GM19351 (cell line): ENCODE data around the gene CDH12.
"Not testable (repeated sequence)": the region's sequence is repeated elsewhere in the genome, so short reads cannot be mapped to it uniquely, and the experiment has no call there.

Source experiments
- ATAC-seq: cut with Tn5 transposase; IDR thresholded peaks from one replicate; pipeline ENCODE4 v1.9.1; 2021; ENCODE audit warnings: mild to moderate bottlenecking, moderate library complexity; ENCODE audit not compliant: unreplicated experiment

The CDH12 gene

DNA sequence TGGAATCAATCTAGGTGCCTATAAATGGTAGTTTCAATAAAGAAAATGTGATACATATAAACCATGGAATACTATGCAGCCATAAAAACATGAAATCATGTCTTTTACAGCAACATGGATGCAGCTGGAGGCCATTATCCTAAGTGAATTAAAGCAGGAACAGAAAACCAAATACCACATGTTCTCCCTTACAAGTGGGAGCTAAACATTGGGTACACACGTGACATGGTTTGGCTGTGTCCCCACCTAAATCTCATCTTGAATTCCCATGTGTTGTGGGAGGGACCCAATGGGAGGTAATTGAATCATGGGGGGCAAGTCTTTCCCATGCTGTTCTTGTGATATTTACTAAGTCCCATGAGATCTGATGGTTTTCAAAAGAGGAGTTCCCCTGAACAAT, 78.9 kb downstream of the CDH12 start:
- ATAC-seq: not testable (repeated sequence)

DNA sequence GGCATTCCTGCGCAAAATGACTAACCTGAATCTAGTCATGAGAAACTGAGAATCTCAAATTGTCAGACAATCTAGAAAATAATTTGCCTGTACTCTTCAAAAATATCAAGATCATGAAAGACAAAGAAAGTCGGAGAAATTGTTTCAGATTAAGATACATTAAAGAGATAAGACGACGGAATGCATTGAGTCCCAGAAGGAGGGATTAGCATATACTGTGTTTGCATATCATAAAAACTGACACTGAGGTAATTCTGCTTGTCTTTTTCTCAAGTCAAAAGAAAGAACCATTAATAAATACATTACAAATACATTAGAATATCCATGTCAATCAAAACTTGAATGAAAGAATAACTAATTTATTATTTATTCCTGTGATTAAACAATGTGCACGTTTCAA, 88.4 kb downstream of the CDH12 start:
- no peak for ATAC-seq

DNA sequence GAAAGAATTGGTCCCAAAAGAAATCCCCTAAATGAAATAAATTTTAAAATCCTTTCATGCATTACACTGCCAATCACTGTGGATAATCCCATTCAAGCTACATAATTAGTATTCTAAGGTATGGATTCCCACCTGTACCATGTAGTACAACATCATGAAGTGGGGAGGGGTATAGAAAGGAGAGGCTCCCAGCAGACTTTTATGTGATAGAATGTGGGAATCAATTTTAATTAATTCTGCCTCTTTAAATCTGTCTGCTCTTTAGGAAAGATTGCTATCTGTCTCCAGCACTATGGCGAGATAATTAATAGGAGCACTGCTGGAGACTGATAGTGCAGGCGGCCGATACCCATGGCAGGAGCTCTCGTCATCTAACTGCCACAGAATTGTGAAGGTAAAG, 95.4 kb downstream of the CDH12 start:
- no peak for ATAC-seq

DNA sequence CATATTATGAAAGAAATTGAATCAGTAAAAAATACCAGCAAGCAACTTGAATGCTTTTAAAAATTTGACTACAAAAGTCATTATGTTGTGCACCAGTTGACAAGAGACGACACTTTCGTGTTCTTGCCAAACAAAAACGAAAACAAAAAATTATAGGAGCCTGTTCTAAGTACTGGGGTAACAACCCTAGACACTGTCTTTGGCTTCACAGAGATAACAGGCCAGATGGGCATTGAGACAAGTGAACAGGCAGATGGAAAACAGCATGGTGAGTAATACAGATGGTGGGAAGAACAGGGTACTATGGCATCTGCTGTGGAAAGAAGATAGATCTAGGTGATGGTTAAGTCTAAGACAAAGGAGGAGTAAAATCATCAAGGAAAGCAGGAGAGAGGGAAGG, 99.0 kb downstream of the CDH12 start:
- ATAC-seq: no peak

DNA sequence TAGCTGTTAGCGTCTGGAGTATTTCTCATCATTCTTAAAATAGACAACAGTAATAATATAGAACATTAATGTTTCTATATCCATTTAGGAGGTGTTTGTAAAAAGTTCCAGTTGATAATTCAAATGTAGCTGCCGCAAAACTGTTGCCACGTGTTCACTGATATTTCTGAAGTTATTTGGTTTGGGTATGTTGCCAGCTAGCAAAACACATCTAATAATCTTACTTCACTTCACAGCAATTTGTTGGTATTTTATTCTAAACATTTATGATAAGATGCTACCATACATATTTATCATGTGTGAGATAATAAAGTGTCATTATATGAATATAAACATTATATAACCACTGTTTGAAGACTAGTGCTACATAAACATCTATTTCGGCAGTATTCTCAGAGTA, 101.6 kb downstream of the CDH12 start:
- no peak for ATAC-seq

DNA sequence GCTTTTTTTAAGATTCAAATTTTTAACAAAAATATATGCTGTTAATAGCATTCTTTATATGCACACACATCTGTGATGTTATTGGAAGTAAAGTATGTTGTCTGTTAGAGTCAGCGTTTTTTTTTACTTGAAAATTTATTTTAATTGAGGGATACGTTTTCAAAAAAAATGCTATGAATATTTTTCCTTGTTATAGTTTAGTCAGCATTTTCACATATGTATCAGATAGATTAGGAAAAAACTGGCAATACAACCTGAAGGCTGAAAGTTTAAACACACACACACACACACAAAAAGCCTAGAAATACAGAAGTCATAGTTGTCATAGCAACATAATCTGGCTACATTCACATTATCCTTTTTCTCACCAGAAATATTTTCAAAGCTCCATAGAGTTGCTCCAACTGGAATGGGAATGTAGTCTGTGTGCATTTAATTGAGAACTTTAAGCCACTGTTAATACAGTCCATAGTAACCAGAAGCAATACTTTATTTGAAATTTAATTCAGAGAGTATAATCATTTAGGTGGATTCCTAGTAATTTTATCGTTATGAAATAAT, 116.6 kb downstream of the CDH12 start:
- ATAC-seq: no peak

DNA sequence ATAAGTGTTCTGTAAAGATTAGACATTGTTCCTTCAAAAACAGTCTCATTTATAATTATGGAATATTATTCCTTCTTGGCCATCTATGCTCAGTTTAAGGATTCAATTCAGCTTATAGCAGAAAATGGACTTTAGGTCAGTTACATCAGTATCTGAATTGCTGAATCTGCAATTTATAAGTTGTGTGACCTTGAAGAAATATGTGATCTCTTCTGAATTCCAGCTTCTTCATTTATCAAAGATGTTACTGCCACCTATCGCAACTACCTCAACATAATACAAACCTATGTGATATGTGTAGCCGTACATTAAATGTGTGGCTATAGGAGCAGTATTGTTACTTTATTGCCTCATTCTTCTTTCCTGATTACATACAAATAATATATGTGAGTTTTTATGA, 118.2 kb downstream of the CDH12 start:
- ATAC-seq: no peak

DNA sequence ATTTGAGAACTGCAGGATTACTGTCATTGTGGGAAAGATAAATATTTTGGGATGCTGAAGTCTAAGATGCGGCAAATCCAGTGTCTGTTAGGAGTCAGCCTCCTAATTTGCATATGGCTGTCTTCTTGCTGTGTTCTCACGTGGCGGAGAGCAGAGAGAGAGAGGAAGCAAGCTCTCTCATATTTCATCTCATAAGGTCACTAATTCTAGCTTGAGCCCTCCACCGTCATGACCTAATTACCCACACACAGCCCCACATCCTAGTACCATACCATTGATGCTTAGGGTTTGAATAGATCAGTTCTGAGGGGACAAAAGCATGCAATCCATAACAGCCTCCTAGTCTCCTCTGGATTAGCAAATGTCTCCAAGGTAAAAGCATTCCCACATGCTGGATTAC, 124.5 kb downstream of the CDH12 start:
- ATAC-seq: no peak

DNA sequence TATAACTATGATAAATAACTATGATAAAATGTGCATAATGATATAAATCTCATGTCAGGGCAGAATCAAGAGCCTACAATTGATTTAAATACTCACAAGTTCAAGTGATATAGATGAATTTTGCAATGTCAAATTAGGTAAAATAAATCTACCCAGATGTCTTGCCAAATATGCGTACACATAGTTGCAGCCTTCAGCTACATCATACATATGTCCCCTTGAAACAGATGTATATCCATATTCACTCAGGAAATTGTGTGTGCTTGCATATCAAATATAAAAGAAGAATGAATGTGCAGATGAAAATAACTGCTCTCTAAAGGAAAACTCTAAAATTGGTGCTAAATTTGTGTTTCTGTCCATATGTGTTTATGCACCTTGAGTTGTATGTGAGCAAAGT, 130.7 kb downstream of the CDH12 start:
- ATAC-seq: no peak

DNA sequence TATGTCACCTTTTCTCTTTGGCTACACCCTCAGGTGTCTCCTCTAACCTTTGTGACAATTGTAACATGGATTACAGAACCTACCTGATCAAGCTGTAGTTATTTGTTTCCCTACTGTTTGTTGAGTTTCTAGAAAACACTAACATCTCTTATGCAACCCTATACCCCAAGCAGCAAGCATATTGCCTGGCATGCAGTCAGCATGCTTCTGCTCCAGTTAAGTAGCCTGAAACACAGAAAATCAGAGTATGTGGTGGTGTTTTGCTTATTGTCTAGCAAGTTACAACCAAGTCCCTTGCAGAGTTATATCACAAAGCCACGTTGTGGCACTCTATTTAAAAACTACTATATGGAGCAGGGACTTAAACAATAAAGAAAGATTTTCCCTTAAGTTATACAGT, 131.1 kb downstream of the CDH12 start:
- ATAC-seq: no peak

DNA sequence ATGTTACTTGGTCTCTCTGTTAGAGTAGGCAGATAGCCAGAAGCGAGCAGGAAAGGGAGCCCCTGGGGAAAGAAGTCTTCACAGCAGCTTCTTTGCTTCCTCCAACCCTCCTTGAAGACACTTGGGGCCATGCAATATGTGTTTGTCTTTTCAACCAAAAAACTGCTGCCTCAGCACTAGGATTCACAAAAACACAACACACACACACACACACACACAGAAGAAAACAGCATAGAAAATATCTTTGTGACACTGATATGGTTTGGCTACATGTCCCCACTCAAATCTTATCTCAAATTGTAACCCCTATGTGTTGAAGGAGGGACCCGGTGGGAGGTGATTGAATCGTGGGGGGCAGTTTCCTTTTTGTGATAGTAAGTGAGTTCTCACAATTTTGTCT, 133.3 kb downstream of the CDH12 start:
- ATAC-seq: no peak

DNA sequence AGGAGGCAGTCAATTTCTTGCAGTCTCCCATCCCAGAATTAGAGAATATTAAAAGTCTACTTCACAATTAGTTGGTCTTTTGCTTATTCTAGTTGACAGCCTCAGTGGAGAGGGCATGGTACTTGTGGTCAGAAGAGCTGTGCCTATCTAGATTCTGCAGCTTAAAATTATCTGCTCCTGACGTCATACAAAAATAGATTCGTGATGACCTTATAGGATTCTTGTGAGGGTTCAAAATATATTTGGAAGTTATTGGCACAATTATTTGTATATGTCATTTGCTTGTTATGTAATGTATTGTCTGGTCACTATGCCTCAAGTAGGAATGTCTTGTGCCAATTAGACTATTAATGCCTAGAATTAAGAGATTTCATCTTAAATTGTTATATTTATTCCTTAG, 142.5 kb downstream of the CDH12 start:
- ATAC-seq: no peak

DNA sequence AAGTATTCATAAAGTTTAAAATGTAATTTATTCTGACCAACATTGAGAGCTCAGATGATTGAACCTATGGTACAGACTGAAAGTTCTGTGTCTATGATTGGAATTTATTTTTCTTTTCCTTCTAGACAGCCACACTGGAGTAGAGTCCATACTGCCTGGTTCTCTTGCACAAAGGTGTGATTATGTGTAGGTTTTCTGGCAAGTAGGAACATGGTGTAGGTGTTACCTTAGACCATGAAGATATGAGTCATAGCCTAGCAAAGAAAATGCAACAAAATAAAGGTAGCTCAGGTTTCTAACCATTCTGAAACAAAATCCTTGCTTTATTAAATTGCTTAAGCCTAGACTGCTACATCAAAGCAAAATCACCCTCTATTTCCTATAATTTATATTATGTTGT, 143.4 kb downstream of the CDH12 start:
- ATAC-seq: no peak

DNA sequence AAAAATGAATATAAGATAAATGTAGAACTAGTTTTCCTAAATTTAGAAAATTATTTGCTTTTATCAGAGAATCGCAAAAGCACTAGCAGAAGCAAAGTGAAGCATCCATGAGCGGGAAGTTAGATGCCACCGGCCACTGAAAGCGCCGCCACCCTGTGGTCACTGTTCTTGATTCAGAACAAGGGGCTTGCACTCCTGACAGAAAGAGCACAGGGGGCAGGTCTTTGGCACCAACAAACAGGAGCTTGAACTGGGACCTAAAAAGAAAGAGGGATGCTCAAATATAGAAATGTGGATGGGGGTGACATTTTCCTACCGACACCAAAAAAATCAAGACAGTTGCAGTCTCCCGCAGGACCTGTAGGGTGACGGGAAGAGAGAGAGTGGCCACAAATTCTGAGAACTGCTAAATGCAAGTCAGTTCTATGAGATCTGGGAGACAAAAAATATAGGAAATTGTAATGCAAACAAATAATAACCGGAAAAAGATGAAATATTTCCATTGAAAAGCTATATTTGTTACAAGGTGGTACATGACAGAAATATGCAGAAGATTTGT, 144.3 kb downstream of the CDH12 start:
- no peak for ATAC-seq

DNA sequence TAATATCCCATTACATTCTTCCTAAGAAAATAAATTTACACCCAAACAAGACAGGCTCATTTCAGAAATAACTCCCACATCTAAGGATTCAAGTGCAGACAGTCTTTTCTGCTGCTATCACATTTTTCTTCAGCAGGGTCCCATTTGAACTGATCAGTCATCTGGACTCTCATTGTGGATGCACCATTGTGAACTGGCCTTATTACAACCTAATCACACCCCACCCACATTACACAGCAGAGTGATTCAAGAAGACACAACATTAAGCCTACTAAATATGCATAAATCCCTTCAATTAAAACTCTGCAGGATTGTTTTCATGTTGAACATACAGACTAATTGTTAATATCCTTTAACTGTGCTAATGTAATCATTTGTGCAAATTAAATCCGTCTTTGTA, 146.2 kb downstream of the CDH12 start:
- ATAC-seq: no peak

DNA sequence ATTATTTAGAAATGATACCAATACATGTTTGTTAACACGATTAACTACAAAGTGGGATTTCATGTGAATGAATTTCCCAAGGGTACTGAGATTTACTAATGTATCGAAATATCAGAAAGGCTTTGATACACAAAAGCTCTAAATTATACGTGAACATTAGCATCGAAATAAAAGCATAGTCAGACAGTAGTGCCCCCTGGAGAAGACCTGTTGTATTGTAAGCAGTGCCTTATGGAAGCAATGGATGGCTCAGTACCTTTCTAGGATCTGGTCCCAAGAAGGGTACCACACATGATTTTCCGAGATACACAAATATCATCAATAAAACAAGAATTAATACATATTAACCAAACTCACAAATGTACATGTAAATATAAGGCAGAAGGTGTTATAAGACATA, 153.8 kb downstream of the CDH12 start:
- ATAC-seq: no peak

DNA sequence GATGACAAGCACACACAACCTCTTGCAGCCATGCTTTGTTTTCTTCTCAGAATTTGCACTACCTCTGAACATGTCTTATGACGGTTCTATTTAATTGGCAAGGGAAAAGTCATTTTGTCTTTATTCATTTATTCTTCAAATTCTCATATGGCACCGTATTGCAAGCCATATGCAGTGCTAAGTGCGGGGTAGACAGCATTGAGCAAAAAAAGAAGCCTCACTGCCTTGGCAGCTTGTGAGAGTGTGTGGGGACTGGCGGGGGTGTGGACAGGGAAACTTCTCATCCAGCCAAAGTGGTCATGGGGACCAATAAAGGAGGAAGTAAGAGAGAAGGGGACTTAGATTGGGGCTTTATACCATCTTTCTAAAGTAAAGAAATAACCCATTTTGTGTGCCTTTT, 160.0 kb downstream of the CDH12 start:
- no peak for ATAC-seq

DNA sequence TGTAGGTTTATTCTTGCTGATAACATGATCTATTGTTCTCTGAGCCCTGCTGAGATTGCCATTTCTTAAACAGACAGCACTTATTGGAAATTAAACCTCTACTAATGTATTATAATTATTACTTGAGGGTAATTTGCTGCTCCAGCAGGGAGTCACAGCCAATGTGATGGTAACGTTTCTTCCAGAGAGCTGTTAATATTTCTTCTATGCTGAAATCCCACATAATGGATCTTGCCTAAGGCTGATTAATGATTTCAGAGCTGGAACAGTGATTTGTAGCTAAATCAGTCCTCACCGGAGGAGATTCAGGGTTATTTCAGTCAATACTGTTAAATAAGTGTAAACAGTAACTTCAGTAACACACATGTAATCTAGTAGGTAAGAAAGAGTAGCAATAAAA, 170.1 kb downstream of the CDH12 start:
- ATAC-seq: no peak

DNA sequence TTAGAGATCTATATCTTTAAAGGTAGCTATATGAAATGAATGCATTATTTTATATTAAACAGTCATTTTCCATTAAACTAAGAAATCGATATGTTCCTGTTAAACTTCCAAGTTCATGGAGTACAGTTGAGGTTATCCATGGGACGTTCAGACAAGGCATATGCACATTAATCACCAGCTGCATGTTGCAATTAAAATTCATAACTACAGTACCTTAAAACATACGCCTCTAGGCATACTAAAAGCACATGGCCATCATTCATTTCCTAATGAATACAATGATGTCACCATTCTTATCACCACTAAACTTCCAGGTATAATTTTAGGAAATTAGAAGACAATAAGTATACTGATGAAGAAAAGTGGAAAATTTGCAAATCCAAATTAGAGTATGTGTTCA, 174.3 kb downstream of the CDH12 start:
- ATAC-seq: no peak

DNA sequence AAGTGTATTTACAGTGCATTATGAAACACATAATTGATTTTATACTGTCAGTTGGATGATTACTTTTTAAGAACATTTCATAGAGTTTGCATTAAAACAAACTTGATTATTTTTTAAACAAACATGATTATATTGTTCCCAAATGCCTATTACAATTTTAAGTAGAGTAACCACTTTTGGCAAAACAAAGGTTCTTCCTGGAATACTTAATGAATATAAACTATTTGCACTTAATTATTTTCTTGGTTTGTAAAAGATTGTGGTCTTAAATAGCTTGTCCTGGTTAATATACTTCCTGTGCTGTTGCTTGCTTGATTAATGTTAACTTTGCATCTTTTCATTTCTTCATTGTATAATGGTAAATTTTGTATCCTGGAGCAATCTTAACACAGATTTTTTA, 180.0 kb downstream of the CDH12 start:
- ATAC-seq: no peak

DNA sequence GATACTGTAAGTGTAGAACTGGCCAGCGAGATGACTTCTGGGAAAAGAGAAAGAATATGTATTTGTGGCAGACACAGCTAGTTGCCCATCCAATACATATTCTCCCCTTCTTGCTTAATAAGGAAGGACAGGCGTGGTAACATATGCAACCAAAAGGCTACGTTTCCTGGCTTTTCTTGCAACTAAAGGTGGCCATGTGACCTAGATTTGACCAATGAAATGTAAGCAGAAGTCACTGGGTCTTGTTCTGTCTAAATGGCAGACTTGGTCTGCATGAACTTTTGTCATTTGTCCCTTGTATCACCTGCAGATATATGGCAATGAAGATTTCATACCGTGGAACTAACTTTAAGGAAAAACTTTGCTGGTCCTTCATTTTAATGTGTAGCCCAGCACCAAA, 183.8 kb downstream of the CDH12 start:
- ATAC-seq: no peak

DNA sequence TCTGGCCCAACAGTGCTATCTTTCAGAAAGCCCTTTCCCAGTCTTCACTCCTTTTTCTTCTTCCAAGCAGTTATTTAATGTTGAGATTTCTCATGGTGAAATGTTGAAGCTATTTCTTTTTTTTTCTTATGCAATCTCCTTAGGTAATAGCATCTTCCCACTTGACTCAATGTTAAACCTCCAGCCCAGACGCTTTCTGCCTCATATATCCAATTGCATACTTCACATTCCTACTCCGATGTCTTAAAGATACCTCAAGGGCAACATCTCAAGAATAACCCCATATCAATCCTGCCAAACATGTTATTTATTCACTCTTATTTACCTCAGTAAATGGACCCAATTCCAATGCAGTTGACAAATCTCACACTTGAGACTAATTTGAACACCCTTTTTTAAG, 187.3 kb downstream of the CDH12 start:
- ATAC-seq: no peak

DNA sequence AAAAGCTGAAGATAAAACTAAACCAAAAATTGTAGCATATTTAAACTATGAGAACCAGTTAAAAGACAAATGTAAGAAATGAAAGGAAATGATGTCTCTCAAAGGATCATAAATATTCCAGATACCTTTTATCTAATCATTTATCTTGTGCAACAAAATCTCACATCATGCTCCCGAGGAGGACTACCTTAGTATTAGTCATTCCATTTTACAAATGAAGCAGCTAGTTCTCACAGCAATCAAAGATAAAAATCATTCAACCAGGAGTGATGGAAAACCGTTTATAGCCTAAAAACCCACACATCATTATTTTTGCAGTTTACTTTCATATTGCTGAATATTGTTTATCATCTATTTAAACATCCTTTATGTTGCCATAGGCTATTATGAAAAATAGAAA, 190.0 kb downstream of the CDH12 start:
- no peak for ATAC-seq

DNA sequence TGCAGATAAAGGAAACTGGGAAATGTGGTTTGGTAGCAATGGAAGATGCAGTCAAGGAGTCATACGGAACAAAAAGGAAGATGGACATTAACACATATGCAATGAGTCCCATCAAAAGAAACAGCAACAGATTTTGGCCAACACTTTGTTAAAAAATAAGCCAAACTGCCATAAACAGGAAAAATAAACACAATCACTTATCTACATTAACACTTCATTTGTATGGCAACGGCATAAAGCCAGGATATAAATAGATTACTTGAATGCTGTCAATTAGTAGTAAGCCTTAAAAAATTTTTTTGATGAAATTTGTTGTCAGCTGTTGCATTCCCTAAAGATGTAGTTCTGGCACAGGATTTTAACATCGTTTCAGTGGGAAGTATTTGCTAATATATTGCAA, 190.8 kb downstream of the CDH12 start:
- ATAC-seq: no peak
